Mucosa of rectum (tissue), 2 donors: ENCODE measurements around the gene SLC44A5.

Experiments
- H3K27ac ChIP-seq, 2 donors: one replicate each; pipeline ENCODE4 v1.7.0; 2013; ENCODE audit warnings: inconsistent platforms in 2 of 2, low read depth in 2 of 2, low read length in 2 of 2
- H3K27me3 ChIP-seq, 2 donors: one replicate each; pipeline ENCODE4 v1.7.0; 2013; ENCODE audit warnings: low read length in 2 of 2; ENCODE audit not compliant: control insufficient read depth in 2 of 2, insufficient read depth in 2 of 2
- H3K36me3 ChIP-seq, 2 donors: one replicate each; pipeline ENCODE4 v1.7.0; 2013; ENCODE audit warnings: low read length in 2 of 2; ENCODE audit not compliant: control insufficient read depth in 2 of 2, insufficient read depth in 2 of 2
- H3K4me1 ChIP-seq, 2 donors: one replicate each; pipeline ENCODE4 v1.7.0; 2013; ENCODE audit warnings: low read length in 2 of 2, mild to moderate bottlenecking in 1 of 2; ENCODE audit not compliant: control insufficient read depth in 2 of 2, insufficient read depth in 2 of 2
- H3K4me3 ChIP-seq, 2 donors: one replicate each; pipeline ENCODE4 v1.7.0; 2013; ENCODE audit warnings: low read length in 2 of 2
- H3K9ac ChIP-seq, 2 donors: one replicate each; pipeline ENCODE4 v1.7.0; 2013; ENCODE audit warnings: low read length in 2 of 2, low read depth in 1 of 2, mild to moderate bottlenecking in 1 of 2
- H3K9me3 ChIP-seq, 2 donors: one replicate each; pipeline ENCODE4 v1.7.0; 2013; ENCODE audit warnings: low read length in 2 of 2; ENCODE audit not compliant: control insufficient read depth in 2 of 2
- donor health status: healthy.
- donor health status: Normal muscosa, but diverticular disease.

SLC44A5 gene

DNA sequence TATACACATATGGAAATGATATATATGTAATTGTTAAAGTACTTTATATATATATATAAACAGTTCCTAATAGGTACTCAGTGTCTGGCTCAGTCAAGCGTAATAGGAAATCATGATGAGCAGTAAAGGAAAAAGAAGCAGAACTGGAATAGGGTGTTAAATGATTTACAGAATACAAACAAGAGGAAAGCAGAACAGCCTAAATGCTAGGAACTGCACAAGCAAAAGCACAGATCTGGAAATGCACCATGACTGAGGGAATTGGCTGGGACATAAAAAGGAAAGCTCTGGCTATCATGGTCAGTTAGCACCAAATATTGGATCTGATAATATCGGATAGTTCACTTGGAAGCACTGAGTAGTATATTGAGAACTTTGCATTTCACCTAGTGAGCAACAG lies 51.8 kb downstream of the SLC44A5 start:
- Histone ChIP-seq H3K9ac (no peak overlapping the region), H3K4me1 (no peaks in the 10 kb centered on the region), H3K27ac (no peak overlapping the region), H3K4me3 (no peak overlapping the region), H3K27me3 (no peaks in the 10 kb centered on the region), H3K36me3 (no peaks in the 10 kb centered on the region), H3K9me3 (no peaks in the 10 kb centered on the region)

DNA sequence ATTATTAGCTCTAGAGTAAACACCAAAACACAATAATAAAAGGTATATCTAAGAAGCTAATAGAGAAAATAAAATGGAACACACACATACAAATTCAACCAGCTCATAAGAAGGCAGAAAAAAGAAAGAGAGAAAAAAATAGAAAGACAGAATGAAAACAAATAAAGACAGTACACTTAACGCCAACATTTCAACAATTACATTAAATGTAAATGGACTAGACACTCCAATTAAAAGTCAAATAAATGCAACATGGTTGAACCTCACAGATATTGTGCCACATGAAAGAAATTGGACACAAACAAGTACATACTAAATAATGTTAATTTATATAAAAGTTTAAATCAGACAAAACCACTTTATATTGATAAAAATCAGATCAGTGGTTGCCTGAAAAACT lies 56.0 kb downstream of the SLC44A5 start:
- Histone ChIP-seq H3K4me3 (no peak overlapping the region), H3K36me3 (no peaks in the 10 kb centered on the region)

DNA sequence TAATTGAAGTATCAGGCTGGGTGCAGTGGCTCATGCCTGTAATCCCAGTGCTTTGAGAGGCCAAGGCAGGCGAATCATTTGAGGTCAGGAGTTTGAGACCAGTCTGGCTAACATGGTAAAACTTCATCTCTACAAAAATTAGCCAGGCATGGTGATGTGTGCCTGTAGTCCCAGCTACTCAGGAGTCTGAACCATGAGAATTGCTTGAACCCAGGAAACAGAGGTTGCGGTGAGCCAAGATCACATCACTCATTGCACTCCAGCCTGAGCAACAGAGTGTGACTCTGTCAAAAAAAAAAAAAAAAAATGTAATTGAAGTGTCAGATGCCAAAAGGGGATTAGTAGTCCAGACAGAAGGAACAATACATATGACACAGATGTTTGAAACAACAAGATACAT lies 56.7 kb downstream of the SLC44A5 start:
- Histone ChIP-seq H3K27me3 (no peaks in the 10 kb centered on the region), H3K4me3 (no peak overlapping the region), H3K27ac (no peak overlapping the region), H3K9me3 (no peaks in the 10 kb centered on the region), H3K36me3 (no peaks in the 10 kb centered on the region), H3K9ac (no peak overlapping the region), H3K4me1 (no peaks in the 10 kb centered on the region)

More for the DNA sequence above, 56.0 kb downstream of the SLC44A5 start:
- H3K27me3 ChIP-seq = no peaks in the 10 kb centered on the region
- no peaks in the 10 kb centered on the region for H3K9me3 ChIP-seq
- H3K27ac ChIP-seq = no peak overlapping the region
- no peaks in the 10 kb centered on the region for H3K4me1 ChIP-seq
- no peak overlapping the region for H3K9ac ChIP-seq

DNA sequence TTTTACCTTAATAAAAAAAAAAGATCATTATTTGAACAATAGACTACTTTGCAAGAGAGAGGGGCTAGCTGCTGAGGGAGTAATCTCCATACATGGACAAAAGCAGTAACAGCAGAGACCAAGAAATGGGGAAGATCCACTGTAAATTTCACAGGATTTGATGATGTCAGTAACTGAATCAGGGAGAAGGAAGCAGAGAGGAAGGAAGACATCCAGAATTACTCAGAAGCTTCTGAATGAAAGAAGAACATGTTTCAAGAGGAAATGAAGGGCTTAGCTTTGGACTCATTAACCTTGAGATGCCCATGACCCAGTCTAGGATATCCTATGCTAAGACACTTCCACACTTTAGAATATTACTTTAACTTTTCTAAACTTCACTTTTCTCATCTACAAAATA lies 60.4 kb downstream of the SLC44A5 start:
- H3K9ac ChIP-seq = no peak overlapping the region
- H3K4me1 ChIP-seq = no peaks in the 10 kb centered on the region
- no peak overlapping the region for H3K4me3 ChIP-seq
- no peak overlapping the region for H3K27ac ChIP-seq
- no peaks in the 10 kb centered on the region for H3K9me3 ChIP-seq
- H3K27me3 ChIP-seq = no peaks in the 10 kb centered on the region
- H3K36me3 ChIP-seq = no peaks in the 10 kb centered on the region

DNA sequence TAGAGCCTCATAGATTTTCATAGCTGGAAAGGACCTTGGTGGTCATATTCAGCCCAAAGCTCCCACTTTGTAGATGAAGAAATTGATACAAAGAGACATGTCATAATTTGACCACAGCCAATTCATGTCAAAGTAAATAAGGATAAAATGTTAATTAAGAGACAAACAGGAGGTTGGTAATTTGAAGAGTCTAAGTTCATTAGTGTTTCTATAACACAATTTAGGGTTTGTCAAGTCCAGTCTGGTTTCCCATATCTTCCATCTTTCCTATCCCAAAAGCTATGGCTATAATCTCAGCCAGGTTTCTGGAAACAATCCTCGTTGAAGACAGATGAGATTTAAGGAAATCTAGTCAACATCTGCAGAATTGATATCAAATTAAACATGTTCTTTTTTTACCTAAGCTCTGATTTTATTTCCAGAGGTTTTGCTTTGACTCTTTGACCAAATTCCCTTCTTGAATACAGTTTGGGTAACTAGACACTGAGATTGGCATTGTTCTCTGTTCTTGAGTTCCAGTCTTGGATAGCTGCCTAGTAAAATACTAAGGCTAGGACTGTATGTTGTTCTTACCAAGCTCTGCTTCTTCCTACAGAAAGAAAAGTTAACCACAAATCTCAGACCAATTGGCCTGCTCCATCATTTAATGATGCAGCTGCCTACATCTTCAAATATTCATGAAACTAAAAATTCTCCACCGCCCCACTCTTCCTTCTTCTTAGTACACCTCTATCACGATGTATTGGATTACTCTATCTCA lies 62.0 kb downstream of the SLC44A5 start:
- no peaks in the 10 kb centered on the region for H3K4me1 ChIP-seq
- no peaks in the 10 kb centered on the region for H3K9me3 ChIP-seq
- no peaks in the 10 kb centered on the region for H3K27me3 ChIP-seq
- H3K9ac ChIP-seq = no peak overlapping the region
- H3K36me3 ChIP-seq = no peaks in the 10 kb centered on the region
- H3K27ac ChIP-seq = no peak overlapping the region
- no peak overlapping the region for H3K4me3 ChIP-seq

DNA sequence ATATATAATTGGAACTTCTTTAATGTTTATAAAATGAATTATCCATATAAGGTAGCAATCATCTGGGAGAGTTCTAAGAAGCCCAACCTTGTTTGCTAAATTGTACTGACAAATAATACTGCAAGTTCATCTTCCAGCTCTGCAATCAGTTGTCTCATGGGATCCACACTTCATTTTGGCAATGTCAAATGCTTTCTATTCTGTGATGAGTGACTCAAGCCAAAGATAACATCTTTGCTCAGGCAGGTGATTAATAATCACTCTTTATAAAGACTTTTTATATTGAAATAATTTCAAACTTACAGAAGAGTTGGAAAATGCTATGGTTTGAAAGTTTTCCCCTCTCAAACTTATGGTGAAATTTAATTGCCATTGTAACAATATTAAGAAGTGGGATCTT lies 67.2 kb downstream of the SLC44A5 start:
- Histone ChIP-seq H3K36me3 (no peaks in the 10 kb centered on the region), H3K9me3 (no peaks in the 10 kb centered on the region), H3K27ac (no peak overlapping the region), H3K4me1 (no peaks in the 10 kb centered on the region), H3K4me3 (no peak overlapping the region), H3K9ac (no peak overlapping the region), H3K27me3 (no peaks in the 10 kb centered on the region)

DNA sequence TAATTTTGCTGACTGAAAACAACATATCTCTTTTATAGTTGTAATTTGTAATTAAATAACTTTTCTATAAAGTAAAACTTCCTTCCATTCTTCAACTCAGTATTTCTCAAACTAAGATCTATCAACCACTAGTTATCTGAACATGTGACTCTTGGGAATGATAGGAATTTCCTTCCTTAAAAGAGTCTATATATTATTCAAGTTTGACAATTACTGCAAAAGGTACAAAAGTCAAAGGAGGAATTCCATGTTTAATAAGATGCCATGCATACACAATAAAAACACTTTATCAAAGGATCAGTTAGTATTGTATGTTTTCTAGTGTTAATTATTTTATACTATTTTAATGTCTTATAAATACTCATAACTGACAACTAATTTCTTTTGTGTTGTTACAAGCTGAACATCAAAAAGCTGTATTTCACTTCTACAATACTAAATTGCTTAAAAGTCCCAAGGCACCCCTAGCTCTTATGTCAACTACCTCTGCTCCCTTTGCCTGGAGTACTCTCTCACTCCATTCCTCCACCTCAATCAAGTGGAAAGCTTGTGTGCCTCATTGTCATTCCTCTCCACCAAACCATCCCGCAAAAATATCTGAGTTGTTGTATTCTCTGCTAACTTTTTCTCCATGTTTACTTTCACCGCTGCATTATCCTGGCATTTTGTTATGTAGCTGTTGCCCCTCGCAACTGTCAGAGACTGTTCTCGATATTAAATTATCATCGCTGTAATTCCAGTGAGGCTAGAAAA lies 67.9 kb downstream of the SLC44A5 start:
- H3K36me3 ChIP-seq = no peaks in the 10 kb centered on the region
- H3K4me3 ChIP-seq = no peak overlapping the region

DNA sequence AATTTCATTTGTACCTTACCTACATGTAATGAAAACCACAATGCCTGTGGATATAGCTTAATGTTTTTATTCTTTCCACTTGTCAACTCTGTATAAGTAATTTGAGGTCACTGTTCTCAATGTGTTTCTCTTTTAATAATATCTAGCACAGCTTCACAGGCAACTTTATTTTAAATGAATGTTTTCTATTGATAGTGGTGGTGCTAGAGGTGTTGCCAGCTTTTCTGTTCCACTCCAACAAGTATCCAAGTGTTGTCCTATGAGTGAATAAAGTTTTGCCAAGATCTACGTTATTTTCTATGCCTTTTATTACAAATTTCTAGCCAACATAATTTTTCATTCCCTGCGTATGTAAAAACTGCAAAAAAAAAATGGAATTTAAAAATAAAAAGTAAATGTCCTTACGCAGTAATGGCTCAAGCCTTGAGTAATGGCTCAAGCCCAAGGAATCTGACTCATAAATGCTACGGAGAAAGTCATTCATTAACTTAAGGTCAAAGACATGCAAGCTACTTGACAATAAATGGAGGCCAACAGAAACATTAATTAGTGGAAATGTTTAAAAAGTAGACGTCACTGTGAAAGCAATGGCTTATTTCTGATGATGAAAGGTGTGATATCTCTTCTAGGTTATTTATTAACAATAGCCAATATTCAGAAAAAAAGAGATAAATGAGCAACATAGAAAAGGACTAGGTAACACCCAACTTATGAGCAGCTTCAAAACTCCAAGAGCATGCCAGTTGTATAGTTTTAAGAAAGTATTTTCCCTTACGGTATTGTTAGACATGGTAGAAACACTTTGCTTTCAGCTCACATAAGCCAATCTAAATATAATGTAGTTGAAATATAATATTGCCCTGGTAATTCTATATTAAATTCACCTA lies 71.4 kb downstream of the SLC44A5 start:
- Histone ChIP-seq H3K9me3 (no peaks in the 10 kb centered on the region), H3K4me3 (no peak overlapping the region), H3K27ac (no peak overlapping the region), H3K36me3 (no peaks in the 10 kb centered on the region), H3K9ac (no peak overlapping the region), H3K4me1 (no peaks in the 10 kb centered on the region), H3K27me3 (no peaks in the 10 kb centered on the region)

More for the DNA sequence above, 67.9 kb downstream of the SLC44A5 start:
- Histone ChIP-seq H3K27ac (no peak overlapping the region), H3K9ac (no peak overlapping the region), H3K27me3 (no peaks in the 10 kb centered on the region), H3K9me3 (no peaks in the 10 kb centered on the region), H3K4me1 (no peaks in the 10 kb centered on the region)

DNA sequence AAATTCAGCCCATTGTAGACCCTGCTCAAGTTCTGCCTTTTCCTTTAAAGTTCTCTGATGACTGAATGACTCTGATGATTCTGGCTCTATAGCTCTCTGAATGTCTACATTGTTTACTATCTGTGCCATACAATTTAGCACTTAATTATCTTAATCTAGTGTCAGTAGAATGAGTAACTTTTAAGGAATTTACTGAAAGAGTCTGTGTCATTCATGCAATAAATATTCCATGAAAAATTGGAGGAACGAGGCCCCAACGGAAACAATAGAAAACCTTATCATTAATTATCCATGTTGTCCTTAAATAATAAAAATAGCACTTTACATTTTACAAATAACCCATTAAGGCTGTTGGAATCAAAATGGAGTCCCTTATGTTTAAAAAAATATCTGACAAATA lies 77.8 kb downstream of the SLC44A5 start:
- Histone ChIP-seq H3K4me1 (no peaks in the 10 kb centered on the region), H3K27ac (no peak overlapping the region), H3K9ac (no peak overlapping the region), H3K4me3 (no peak overlapping the region), H3K9me3 (no peaks in the 10 kb centered on the region), H3K36me3 (no peaks in the 10 kb centered on the region), H3K27me3 (no peaks in the 10 kb centered on the region)

DNA sequence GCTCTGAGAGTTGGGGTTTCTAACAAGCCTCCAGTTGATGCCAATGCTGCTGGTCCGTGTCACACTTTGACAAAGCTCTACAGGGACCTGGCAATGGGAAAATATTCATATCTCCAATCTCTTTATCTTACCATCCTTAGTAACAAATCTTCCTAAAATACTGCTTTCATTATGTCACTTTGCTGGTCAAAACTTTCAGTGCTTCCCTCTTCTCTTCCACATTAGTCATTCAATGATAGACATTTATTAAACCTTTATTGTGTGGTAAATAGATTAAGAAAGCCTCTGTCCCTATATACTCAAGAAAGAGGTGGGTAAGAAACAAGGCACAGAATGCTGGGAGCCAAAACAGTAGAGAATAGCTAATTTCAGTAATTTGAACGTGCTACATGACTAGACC lies 79.3 kb downstream of the SLC44A5 start:
- Histone ChIP-seq H3K4me1 (no peaks in the 10 kb centered on the region), H3K9ac (no peak overlapping the region), H3K36me3 (no peaks in the 10 kb centered on the region), H3K4me3 (no peak overlapping the region), H3K27me3 (no peaks in the 10 kb centered on the region), H3K9me3 (no peaks in the 10 kb centered on the region), H3K27ac (no peak overlapping the region)
